Hepatocyte (in vitro differentiated cells): ENCODE measurements around the gene C18orf54. TPM values are rescaled to one million over a fixed set of nuclear protein-coding genes. Genes with fewer than 3 reads are reported as not detected.

ENCODE experiments used
- DNase-seq: peaks from one replicate; pipeline ENCODE4 v3.0.0-alpha.2; 2016; ENCODE audit warnings: low spot score
- H2AFZ ChIP-seq: fragments of 200-600 bp; sonication (generic); 2 replicates; pipeline ENCODE4 v1.6.0; 2016; ENCODE audit warnings: antibody characterized with exemption, mild to moderate bottlenecking
- H3K27ac ChIP-seq: fragments of 200-600 bp; sonication (generic); 2 replicates; pipeline ENCODE4 v1.5.1; 2016; ENCODE audit warnings: mild to moderate bottlenecking
- H3K27me3 ChIP-seq: fragments of 200-600 bp; sonication (generic); 2 replicates; pipeline ENCODE4 v1.6.1; 2016
- H3K36me3 ChIP-seq: fragments of 200-600 bp; sonication (generic); replicated peaks from 2 replicates; pipeline ENCODE4 v1.5.1; 2016; ENCODE audit warnings: low read depth; ENCODE audit not compliant: insufficient read depth
- H3K4me1 ChIP-seq: fragments of 200-600 bp; sonication (generic); 2 replicates; pipeline ENCODE4 v1.5.1; 2016; ENCODE audit warnings: mild to moderate bottlenecking, moderate library complexity; ENCODE audit not compliant: insufficient read depth
- H3K4me2 ChIP-seq: fragments of 200-600 bp; sonication (generic); 2 replicates; pipeline ENCODE4 v1.6.0; 2016
- H3K4me3 ChIP-seq: fragments of 200-600 bp; sonication (generic); 2 replicates; pipeline ENCODE4 v1.5.1; 2016; ENCODE audit warnings: mild to moderate bottlenecking
- H3K79me2 ChIP-seq: fragments of 200-600 bp; sonication (generic); 2 replicates; pipeline ENCODE4 v1.6.0; 2017; ENCODE audit warnings: mild to moderate bottlenecking
- H3K9me2 ChIP-seq: fragments of 200-600 bp; sonication (generic); replicated peaks from 2 replicates; pipeline ENCODE4 v1.6.0; 2017; ENCODE audit warnings: mild to moderate bottlenecking; ENCODE audit not compliant: insufficient read depth
- H3K9me3 ChIP-seq: fragments of 200-600 bp; sonication (generic); 2 replicates; pipeline ENCODE4 v1.5.1; 2016; ENCODE audit warnings: low read depth, mild to moderate bottlenecking
- H4K20me1 ChIP-seq: fragments of 200-600 bp; sonication (generic); 2 replicates; pipeline ENCODE4 v1.6.0; 2016; ENCODE audit warnings: mild to moderate bottlenecking; ENCODE audit not compliant: insufficient read depth, poor library complexity, severe bottlenecking
- EZH2 ChIP-seq: fragments of 200-600 bp; sonication (generic); IDR thresholded peaks from 2 replicates; pipeline ENCODE4 v1.6.1; 2016; ENCODE audit warnings: antibody characterized with exemption, mild to moderate bottlenecking, borderline replicate concordance
- EZH2phosphoT487 ChIP-seq: fragments of 200-600 bp; sonication (generic); IDR thresholded peaks from one replicate; pipeline ENCODE4 v1.6.1; 2018; ENCODE audit warnings: antibody characterized with exemption, mild to moderate bottlenecking, low read depth, moderate library complexity; ENCODE audit not compliant: unreplicated experiment, severe bottlenecking
- WGBS: methylation state at CpG from one replicate; pipeline ENCODE4 v1.1.6; 2016; ENCODE audit warnings: low lambda C conversion rate; ENCODE audit errors: missing lambda C conversion rate; 5-methylcytosine and 5-hydroxymethylcytosine counted together
- polyA plus RNA-seq: library from polyadenylated mRNA; unstranded; fragments of >200 nt; fragmentation: Nextera tagmentation; extraction: Ambion mirVana; gene quantifications from 2 replicates; pipeline ENCODE4 v1.2.1, GENCODE V29; 2016
- total RNA-seq: library from RNA; depleted of rRNA; stranded (reverse); fragments of >200 nt; gene quantifications from 2 replicates; pipeline ENCODE4 v1.2.3, GENCODE V29; 2014
- TF ChIP-seq, protein P1 (sequence below): fragments of 200-600 bp; sonication (generic); IDR thresholded peaks from 2 replicates; pipeline ENCODE4 v1.5.1; 2016; ENCODE audit warnings: antibody characterized with exemption, mild to moderate bottlenecking; ENCODE audit not compliant: poor library complexity

C18orf54 gene
- total and polyA plus RNA-seq, 2 experiments from 2014 or later, result 1.3 to 6.5 TPM

DNA sequence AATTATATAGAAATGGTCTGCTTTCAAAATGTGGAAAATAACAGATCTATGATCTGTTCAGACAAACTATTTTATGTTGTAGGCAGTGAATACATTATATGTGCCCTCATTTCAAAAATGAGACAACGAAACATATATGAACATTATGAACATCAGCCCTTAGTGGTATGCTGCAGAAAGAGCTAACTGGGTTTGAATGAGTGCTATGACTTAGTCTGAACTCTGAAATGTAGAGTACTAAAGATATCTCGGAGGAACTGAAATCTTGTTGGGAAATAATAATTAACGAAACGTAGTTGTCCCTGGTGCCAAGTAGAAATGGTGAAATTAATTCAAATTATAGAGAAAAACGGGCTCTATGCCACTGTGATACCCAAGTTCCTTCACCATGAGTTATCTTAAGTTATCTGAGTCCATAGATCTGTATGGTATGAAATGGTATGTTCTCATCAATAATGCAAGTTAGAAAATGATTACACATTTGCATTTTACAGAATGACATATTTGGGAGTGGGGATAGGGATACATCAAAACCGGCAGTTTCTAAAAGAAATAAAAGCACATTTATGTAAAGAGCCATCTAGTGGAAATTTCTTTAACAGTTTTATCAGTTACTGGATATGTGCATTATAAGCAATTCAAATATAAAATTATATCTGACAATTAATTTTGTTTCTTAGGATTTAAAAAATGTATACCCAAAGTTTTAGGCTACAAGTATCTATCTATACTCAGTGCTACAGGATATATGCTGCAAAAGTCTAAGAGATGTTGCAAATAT lies 26.7 kb upstream of the C18orf54 start:
- DNase-seq, result no peak
- no peak overlapping the region for H2AFZ ChIP-seq
- no peak overlapping the region for H3K4me2 ChIP-seq
- no peaks in the 10 kb centered on the region for H3K9me3 ChIP-seq
- H3K79me2 ChIP-seq, result no peaks in the 10 kb centered on the region
- H3K4me3 ChIP-seq, result no peak overlapping the region
- no peaks in the 10 kb centered on the region for H4K20me1 ChIP-seq
- no peak overlapping the region for H3K27ac ChIP-seq
- H3K4me1 ChIP-seq, result no peaks in the 10 kb centered on the region
- TF ChIP-seq EZH2 (no peak), EZH2phosphoT487 (no peak)
- TF ChIP-seq, protein P1, sequence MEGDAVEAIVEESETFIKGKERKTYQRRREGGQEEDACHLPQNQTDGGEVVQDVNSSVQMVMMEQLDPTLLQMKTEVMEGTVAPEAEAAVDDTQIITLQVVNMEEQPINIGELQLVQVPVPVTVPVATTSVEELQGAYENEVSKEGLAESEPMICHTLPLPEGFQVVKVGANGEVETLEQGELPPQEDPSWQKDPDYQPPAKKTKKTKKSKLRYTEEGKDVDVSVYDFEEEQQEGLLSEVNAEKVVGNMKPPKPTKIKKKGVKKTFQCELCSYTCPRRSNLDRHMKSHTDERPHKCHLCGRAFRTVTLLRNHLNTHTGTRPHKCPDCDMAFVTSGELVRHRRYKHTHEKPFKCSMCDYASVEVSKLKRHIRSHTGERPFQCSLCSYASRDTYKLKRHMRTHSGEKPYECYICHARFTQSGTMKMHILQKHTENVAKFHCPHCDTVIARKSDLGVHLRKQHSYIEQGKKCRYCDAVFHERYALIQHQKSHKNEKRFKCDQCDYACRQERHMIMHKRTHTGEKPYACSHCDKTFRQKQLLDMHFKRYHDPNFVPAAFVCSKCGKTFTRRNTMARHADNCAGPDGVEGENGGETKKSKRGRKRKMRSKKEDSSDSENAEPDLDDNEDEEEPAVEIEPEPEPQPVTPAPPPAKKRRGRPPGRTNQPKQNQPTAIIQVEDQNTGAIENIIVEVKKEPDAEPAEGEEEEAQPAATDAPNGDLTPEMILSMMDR, result peak; percentile 22
- H3K9me2 ChIP-seq, result no peaks in the 10 kb centered on the region
- 75% methylated on average over 6 of the region's 6 CpGs for WGBS
- no peaks in the 10 kb centered on the region for H3K27me3 ChIP-seq
- H3K36me3 ChIP-seq, result no peaks in the 10 kb centered on the region

DNA sequence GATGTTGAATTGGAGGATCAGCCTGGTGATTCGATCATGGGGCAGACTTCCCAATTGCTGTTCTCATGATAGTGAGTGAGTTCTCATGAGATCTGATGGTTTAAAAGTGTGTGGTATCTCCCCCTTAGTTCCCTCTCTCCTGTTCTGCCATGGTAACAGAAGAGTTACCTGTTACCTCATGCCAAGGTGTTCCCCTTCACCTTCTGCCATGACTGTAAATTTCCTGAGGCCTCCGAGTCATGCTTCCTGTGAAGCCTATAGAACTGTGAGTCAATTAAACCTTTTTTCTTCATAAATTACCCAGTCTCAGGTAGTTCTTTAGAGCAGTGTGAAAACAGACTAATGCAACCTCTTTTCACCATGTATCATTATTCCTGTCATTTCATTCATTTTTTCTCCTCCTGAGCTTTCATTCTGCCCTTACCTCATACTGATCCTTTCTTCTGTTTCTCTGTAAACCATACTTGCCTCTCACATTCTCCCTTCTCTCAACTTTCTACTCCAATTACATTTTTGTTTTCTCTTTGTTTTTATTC lies 22.0 kb upstream of the C18orf54 start:
- no peak for DNase-seq
- TF ChIP-seq, protein P1, result no peak
- TF ChIP-seq EZH2 (no peak), EZH2phosphoT487 (no peak)
- 98% methylated on average over 2 of the region's 2 CpGs for WGBS
- H3K27ac ChIP-seq, result no peak overlapping the region
- H3K4me1 ChIP-seq, result no peaks in the 10 kb centered on the region
- H3K27me3 ChIP-seq, result no peaks in the 10 kb centered on the region
- H3K79me2 ChIP-seq, result no peaks in the 10 kb centered on the region
- no peak overlapping the region for H2AFZ ChIP-seq
- H3K4me3 ChIP-seq, result no peak overlapping the region
- no peaks in the 10 kb centered on the region for H3K9me2 ChIP-seq
- no peaks in the 10 kb centered on the region for H3K36me3 ChIP-seq
- no peaks in the 10 kb centered on the region for H4K20me1 ChIP-seq
- H3K4me2 ChIP-seq, result no peak overlapping the region
- H3K9me3 ChIP-seq, result no peaks in the 10 kb centered on the region

DNA sequence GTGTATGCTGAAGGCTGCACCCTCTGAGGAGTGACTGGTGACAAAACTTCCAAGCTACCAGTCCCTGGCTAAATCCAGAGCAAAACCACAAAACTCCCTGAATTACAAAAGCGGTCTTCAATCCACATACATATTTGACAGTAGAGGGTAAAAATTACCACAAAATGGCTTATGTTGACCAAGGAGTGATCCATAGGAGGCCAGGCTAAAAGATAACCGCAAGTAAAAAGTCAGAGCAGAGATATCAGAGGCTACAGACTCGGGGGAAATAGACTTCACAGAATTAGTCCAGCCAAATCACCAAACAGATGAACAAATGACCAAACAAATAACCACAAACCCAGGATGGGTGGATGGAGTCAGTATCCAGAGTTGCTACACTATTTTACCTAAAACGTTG lies 19.5 kb upstream of the C18orf54 start:
- 88% methylated on average over 4 of the region's 4 CpGs for WGBS
- no peak overlapping the region for H3K4me2 ChIP-seq

More for the DNA sequence above, 19.5 kb upstream of the C18orf54 start:
- TF ChIP-seq, protein P1, result no peak
- TF ChIP-seq EZH2phosphoT487, result no peak
- no peak for TF ChIP-seq EZH2
- H3K4me3 ChIP-seq, result no peak overlapping the region
- no peaks in the 10 kb centered on the region for H3K36me3 ChIP-seq
- no peaks in the 10 kb centered on the region for H3K79me2 ChIP-seq
- no peaks in the 10 kb centered on the region for H3K4me1 ChIP-seq
- H3K9me2 ChIP-seq, result no peaks in the 10 kb centered on the region
- no peak overlapping the region for H3K27ac ChIP-seq
- no peaks in the 10 kb centered on the region for H4K20me1 ChIP-seq
- no peaks in the 10 kb centered on the region for H3K27me3 ChIP-seq
- H3K9me3 ChIP-seq, result no peaks in the 10 kb centered on the region
- H2AFZ ChIP-seq, result no peak overlapping the region
- DNase-seq, result no peak
